Liver (tissue), 9 donors: ENCODE results near the gene RFX7. TPM values are rescaled to one million over a fixed set of nuclear protein-coding genes. Genes with fewer than 3 reads are reported as not detected.

Source experiments
- DNase-seq: peaks from one replicate; pipeline ENCODE4 v3.0.0-alpha.2; 2017; ENCODE audit warnings: low spot score
- H3K27ac ChIP-seq, 2 donors: one replicate each; pipeline ENCODE4 v1.7.0; 2013; ENCODE audit warnings: inconsistent platforms in 2 of 2, low read length in 2 of 2, control low read depth in 1 of 2, low read depth in 1 of 2, mild to moderate bottlenecking in 1 of 2
- H3K27me3 ChIP-seq, 4 donors: one replicate each; pipeline versions ENCODE4 v1.6.1 to v1.7.0; 2013; ENCODE audit warnings: low read length in 3 of 4, inconsistent platforms in 1 of 4, mild to moderate bottlenecking in 1 of 4, moderate library complexity in 1 of 4; ENCODE audit not compliant: control insufficient read depth in 4 of 4, insufficient read depth in 4 of 4
- H3K36me3 ChIP-seq, 4 donors: one replicate each; pipeline versions ENCODE4 v1.6.1 to v1.7.0; 2013; ENCODE audit warnings: low read length in 3 of 4, mild to moderate bottlenecking in 3 of 4, low read depth in 1 of 4, moderate library complexity in 1 of 4; ENCODE audit not compliant: control insufficient read depth in 4 of 4, insufficient read depth in 3 of 4
- H3K4me1 ChIP-seq, 4 donors: one replicate each; pipeline versions ENCODE4 v1.6.1 to v1.7.0; 2013; ENCODE audit warnings: low read length in 3 of 4, mild to moderate bottlenecking in 3 of 4, moderate library complexity in 1 of 4; ENCODE audit not compliant: control insufficient read depth in 4 of 4, insufficient read depth in 4 of 4
- H3K4me3 ChIP-seq, 3 donors: one replicate each; pipeline versions ENCODE4 v1.6.1 to v1.7.0; 2013; ENCODE audit warnings: low read length in 3 of 3, control low read depth in 1 of 3, low read depth in 1 of 3, mild to moderate bottlenecking in 1 of 3
- H3K9ac ChIP-seq, 2 donors: one replicate each; pipeline ENCODE4 v1.7.0; 2013; ENCODE audit warnings: low read length in 2 of 2, mild to moderate bottlenecking in 2 of 2, moderate library complexity in 2 of 2, control low read depth in 1 of 2, low read depth in 1 of 2
- H3K9me3 ChIP-seq, 4 donors: one replicate each; pipeline versions ENCODE4 v1.6.1 to v1.7.0; 2013; ENCODE audit warnings: low read length in 3 of 4; ENCODE audit not compliant: control insufficient read depth in 4 of 4
- EGR1 ChIP-seq, 2 donors: IDR thresholded peaks; 2 replicates each; pipeline ENCODE4 v1.6.1; 2016 to 2018; ENCODE audit warnings: antibody characterized with exemption in 2 of 2, low read depth in 2 of 2
- FOXA1 ChIP-seq: IDR thresholded peaks from 2 replicates; pipeline ENCODE4 v1.6.1; 2016; ENCODE audit warnings: antibody characterized with exemption
- FOXA2 ChIP-seq: IDR thresholded peaks from 2 replicates; pipeline ENCODE4 v1.6.1; 2016; ENCODE audit warnings: antibody characterized with exemption
- GABPA ChIP-seq, 2 donors: IDR thresholded peaks in 1 of 2; conservative IDR thresholded peaks in 1 of 2; 2 replicates each; pipeline ENCODE4 v1.6.1; 2016; ENCODE audit warnings: antibody characterized with exemption in 2 of 2, mild to moderate bottlenecking in 1 of 2, moderate library complexity in 1 of 2
- HNF4A ChIP-seq, 2 donors: conservative IDR thresholded peaks; 2 replicates each; pipeline ENCODE4 v1.6.1; 2016; ENCODE audit warnings: antibody characterized with exemption in 2 of 2, mild to moderate bottlenecking in 2 of 2
- JUND ChIP-seq, 2 donors: IDR thresholded peaks; 2 replicates each; pipeline ENCODE4 v1.6.1; 2016; ENCODE audit warnings: antibody characterized with exemption in 2 of 2
- NR2F2 ChIP-seq: IDR thresholded peaks from 2 replicates; pipeline ENCODE4 v1.6.1; 2016; ENCODE audit warnings: antibody characterized with exemption
- RAD21 ChIP-seq, 2 donors: IDR thresholded peaks; 2 replicates each; pipeline ENCODE4 v1.6.1; 2016; ENCODE audit warnings: antibody characterized with exemption in 2 of 2, mild to moderate bottlenecking in 2 of 2
- REST ChIP-seq: IDR thresholded peaks from 2 replicates; pipeline ENCODE4 v1.6.1; 2016; ENCODE audit warnings: antibody characterized with exemption, mild to moderate bottlenecking
- SP1 ChIP-seq: IDR thresholded peaks from 2 replicates; pipeline ENCODE4 v1.6.1; 2018; ENCODE audit warnings: antibody characterized with exemption, mild to moderate bottlenecking
- TAF1 ChIP-seq: conservative IDR thresholded peaks from 2 replicates; pipeline ENCODE4 v1.6.1; 2016; ENCODE audit warnings: antibody characterized with exemption, mild to moderate bottlenecking
- YY1 ChIP-seq: IDR thresholded peaks from 2 replicates; pipeline ENCODE4 v1.6.1; 2016; ENCODE audit warnings: antibody characterized with exemption, mild to moderate bottlenecking
- WGBS: extraction: QIAGEN DNeasy Blood & Tissue Kit; methylation state at CpG from one replicate; pipeline ENCODE4 v1.1.7; 2013; 5-methylcytosine and 5-hydroxymethylcytosine counted together
- polyA plus RNA-seq, 2 donors: library from polyadenylated mRNA; stranded (reverse) in 1 of 2; unstranded in 1 of 2; fragments of 200-250 nt in 1 of 2; fragments of >200 nt in 1 of 2; fragmentation: Nextera tagmentation in 1 of 2; extraction: Ambion mirVana in 1 of 2; gene quantifications; one replicate each; pipeline versions ENCODE4 v1.2.1 to v1.2.3, GENCODE V29; 2013 to 2015
- total RNA-seq, 2 donors: library from RNA; depleted of rRNA; stranded (reverse); fragments of >200 nt; gene quantifications; one replicate each; pipeline ENCODE4 v1.2.3, GENCODE V29; 2014
- TF ChIP-seq, protein P1 (sequence below): IDR thresholded peaks from 2 replicates; pipeline ENCODE4 v1.6.1; 2016; ENCODE audit warnings: antibody characterized with exemption
- TF ChIP-seq, protein P2 (sequence below): IDR thresholded peaks from 2 replicates; pipeline ENCODE4 v1.6.1; 2016; ENCODE audit warnings: antibody characterized with exemption
- TF ChIP-seq, protein P3 (sequence below): IDR thresholded peaks from 2 replicates; pipeline ENCODE4 v1.6.1; 2016; ENCODE audit warnings: antibody characterized with exemption
- TF ChIP-seq, protein P4 (sequence below): fragments of 150-350 bp; IDR thresholded peaks from 2 replicates; pipeline ENCODE4 v1.5.1; 2017; ENCODE audit warnings: improper control_type of control experiment, low read depth, low read length; ENCODE audit not compliant: missing input control
- donor health status: healthy.
- donor health status: healthy.
- donor health status: healthy.
- donor health status: healthy.
- donor health status: healthy.

The RFX7 gene
- total and polyA plus RNA-seq, 4 donors = 1.3 to 4.2 (median 1.9) TPM

GRCh38 chr15:56273724-56274123, 30.0 kb upstream of the RFX7 start:
- Histone ChIP-seq H3K4me3 (no peak overlapping the region), H3K9me3 (peaks cover 0 to 4% (median 2%) of the 10 kb centered on the region in 4 donors), H3K27ac (no peak overlapping the region), H3K27me3 (no peaks in the 10 kb centered on the region), H3K4me1 (no peaks in the 10 kb centered on the region), H3K36me3 (peaks cover 0 to 2% (median 0%) of the 10 kb centered on the region in 4 donors), H3K9ac (no peak overlapping the region)
- DNase-seq = no peak
- 89% methylated on average over 3 of the region's 3 CpGs for WGBS
- no peak for TF ChIP-seq NR2F2
- TF ChIP-seq, protein P1, sequence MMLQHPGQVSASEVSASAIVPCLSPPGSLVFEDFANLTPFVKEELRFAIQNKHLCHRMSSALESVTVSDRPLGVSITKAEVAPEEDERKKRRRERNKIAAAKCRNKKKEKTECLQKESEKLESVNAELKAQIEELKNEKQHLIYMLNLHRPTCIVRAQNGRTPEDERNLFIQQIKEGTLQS = no peak
- no peak for TF ChIP-seq TAF1
- TF ChIP-seq SP1 = no peak
- no peak for TF ChIP-seq HNF4A (conservative IDR thresholded peaks at IDR 0.05)
- TF ChIP-seq, protein P2, sequence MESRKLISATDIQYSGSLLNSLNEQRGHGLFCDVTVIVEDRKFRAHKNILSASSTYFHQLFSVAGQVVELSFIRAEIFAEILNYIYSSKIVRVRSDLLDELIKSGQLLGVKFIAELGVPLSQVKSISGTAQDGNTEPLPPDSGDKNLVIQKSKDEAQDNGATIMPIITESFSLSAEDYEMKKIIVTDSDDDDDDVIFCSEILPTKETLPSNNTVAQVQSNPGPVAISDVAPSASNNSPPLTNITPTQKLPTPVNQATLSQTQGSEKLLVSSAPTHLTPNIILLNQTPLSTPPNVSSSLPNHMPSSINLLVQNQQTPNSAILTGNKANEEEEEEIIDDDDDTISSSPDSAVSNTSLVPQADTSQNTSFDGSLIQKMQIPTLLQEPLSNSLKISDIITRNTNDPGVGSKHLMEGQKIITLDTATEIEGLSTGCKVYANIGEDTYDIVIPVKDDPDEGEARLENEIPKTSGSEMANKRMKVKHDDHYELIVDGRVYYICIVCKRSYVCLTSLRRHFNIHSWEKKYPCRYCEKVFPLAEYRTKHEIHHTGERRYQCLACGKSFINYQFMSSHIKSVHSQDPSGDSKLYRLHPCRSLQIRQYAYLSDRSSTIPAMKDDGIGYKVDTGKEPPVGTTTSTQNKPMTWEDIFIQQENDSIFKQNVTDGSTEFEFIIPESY = no peak
- no peak for TF ChIP-seq YY1
- TF ChIP-seq GABPA (IDR thresholded peaks at IDR 0.05 in 1 of 2, conservative IDR thresholded peaks at IDR 0.05 in 1 of 2) = no peak
- no peak for TF ChIP-seq REST
- no peak for TF ChIP-seq EGR1 (IDR thresholded peaks at IDR 0.05; ENCODE audit: low read depth in 2 of 2)
- TF ChIP-seq FOXA2 = no peak

DNA sequence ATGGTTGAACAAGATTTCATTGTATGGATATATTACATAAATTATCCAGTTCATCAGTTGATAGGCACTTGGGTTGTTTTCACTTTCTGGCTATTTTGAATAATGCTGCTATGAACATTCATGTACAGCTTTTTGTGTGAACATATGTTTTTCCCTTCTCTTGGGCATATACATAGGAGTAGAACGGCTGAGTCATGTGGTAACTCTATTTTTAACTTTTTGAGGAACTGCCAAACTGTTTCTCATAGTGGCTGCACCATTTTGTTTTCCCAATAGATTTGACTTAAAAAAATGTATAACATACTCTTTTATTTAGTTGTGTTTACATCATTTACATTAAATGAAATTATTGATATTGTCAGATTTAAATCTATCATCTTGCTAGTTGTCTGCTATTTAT, 28.8 kb upstream of the RFX7 start:
- H3K9me3 ChIP-seq = peaks cover 0 to 4% (median 2%) of the 10 kb centered on the region in 4 donors
- no peaks in the 10 kb centered on the region for H3K4me1 ChIP-seq
- no peak for DNase-seq
- H3K27me3 ChIP-seq = no peaks in the 10 kb centered on the region
- no peak overlapping the region for H3K4me3 ChIP-seq
- H3K27ac ChIP-seq = no peak overlapping the region
- 69% methylated on average over 1 of the region's 1 CpG for WGBS
- TF ChIP-seq TAF1 (no peak), RAD21 (IDR thresholded peaks at IDR 0.05) (no peak), REST (no peak), HNF4A (conservative IDR thresholded peaks at IDR 0.05) (no peak), NR2F2 (no peak), FOXA1 (no peak), GABPA (IDR thresholded peaks at IDR 0.05 in 1 of 2, conservative IDR thresholded peaks at IDR 0.05 in 1 of 2) (no peak), SP1 (no peak), YY1 (no peak), EGR1 (IDR thresholded peaks at IDR 0.05; ENCODE audit: low read depth in 2 of 2) (no peak), JUND (IDR thresholded peaks at IDR 0.05) (no peak)
- TF ChIP-seq, protein P3, sequence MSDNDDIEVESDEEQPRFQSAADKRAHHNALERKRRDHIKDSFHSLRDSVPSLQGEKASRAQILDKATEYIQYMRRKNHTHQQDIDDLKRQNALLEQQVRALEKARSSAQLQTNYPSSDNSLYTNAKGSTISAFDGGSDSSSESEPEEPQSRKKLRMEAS = no peak
- TF ChIP-seq, protein P4, sequence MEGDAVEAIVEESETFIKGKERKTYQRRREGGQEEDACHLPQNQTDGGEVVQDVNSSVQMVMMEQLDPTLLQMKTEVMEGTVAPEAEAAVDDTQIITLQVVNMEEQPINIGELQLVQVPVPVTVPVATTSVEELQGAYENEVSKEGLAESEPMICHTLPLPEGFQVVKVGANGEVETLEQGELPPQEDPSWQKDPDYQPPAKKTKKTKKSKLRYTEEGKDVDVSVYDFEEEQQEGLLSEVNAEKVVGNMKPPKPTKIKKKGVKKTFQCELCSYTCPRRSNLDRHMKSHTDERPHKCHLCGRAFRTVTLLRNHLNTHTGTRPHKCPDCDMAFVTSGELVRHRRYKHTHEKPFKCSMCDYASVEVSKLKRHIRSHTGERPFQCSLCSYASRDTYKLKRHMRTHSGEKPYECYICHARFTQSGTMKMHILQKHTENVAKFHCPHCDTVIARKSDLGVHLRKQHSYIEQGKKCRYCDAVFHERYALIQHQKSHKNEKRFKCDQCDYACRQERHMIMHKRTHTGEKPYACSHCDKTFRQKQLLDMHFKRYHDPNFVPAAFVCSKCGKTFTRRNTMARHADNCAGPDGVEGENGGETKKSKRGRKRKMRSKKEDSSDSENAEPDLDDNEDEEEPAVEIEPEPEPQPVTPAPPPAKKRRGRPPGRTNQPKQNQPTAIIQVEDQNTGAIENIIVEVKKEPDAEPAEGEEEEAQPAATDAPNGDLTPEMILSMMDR = no peak
- TF ChIP-seq, protein P1 = no peak
- TF ChIP-seq, protein P2 = no peak
- no peak overlapping the region for H3K9ac ChIP-seq
- no peaks in the 10 kb centered on the region for H3K36me3 ChIP-seq
